ENCODE measurements around the gene FBXL7. TPM values are rescaled to one million over a fixed set of nuclear protein-coding genes. Genes with fewer than 3 reads are reported as not detected.

Gene FBXL7
- total and polyA plus RNA-seq, 2 donors (not counting 3 experiments of a cell fraction or from before 2014, with no cell fraction given), result 23.5 to 32.2 TPM

DNA sequence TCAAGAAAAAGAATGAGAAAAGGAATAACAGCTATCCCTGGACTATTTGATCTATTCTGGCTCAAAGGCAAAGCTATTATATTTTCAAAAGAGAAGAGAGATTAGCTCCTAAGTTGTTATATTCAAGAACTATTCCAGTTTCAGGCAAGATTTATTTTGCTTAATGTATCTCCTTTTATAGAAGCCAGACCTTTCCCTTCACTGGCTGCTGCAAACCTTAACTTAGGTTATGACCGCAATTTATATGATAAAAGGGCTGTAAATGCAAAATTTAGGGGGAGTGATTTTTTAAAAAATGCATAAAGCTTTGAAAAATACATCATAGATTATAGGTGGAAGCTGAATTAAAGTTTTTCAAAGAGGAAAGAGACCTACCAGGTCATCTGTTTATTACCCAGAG, 97.8 kb downstream of the FBXL7 start:
- Histone ChIP-seq H3K27me3 (ENCODE audit: control insufficient read depth in 2 of 2, insufficient read depth in 2 of 2, low read length in 2 of 2) (no peaks in the 10 kb centered on the region), H3K4me1 (ENCODE audit: control insufficient read depth, extremely low read depth, insufficient read depth, low read length) (peaks cover 2% of the 10 kb centered on the region), H3K36me3 (ENCODE audit: control insufficient read depth in 2 of 2, extremely low read depth in 1 of 2, insufficient read depth in 2 of 2, low read length in 2 of 2) (no peaks in the 10 kb centered on the region), H3K79me2 (ENCODE audit: control insufficient read depth, insufficient read depth, low read length) (peaks cover 2% of the 10 kb centered on the region), H3K9me3 (replicated peaks; ENCODE audit: control insufficient read depth, insufficient read depth, low read length) (no peaks in the 10 kb centered on the region), H3K4me3 (replicated peaks in 1 of 3; ENCODE audit: insufficient read depth in 1 of 3, low read depth in 1 of 3, low read length in 3 of 3) (no peak overlapping the region), H2AFZ (ENCODE audit: low read depth, low read length) (no peak overlapping the region), H3K9ac (replicated peaks; ENCODE audit: extremely low read depth, insufficient read depth, low read length) (no peak overlapping the region), H3K4me2 (ENCODE audit: insufficient read depth, low read length) (no peak overlapping the region), H3K9me1 (replicated peaks; ENCODE audit: control insufficient read depth, extremely low read depth, insufficient read depth, low read length) (no peaks in the 10 kb centered on the region), H3K27ac (ENCODE audit: insufficient read depth, low read depth, low read length) (no peak overlapping the region), H4K20me1 (replicated peaks; ENCODE audit: control insufficient read depth, extremely low read depth, insufficient read depth, low read length) (no peaks in the 10 kb centered on the region)
- no peak for FAIRE-seq
- intact Hi-C loops (cut with micrococcal nuclease), result loop anchor here (5.0 kb wide), 1 partner anchor 96 kb away; the partner anchor contains the start of gene FBXL7
- BruUV-seq (replicated peaks), result no TSS peak
- CTCF ChIA-PET, result interaction anchor here (0.8 to 0.9 kb wide), 2 partner anchors 48 to 121 kb away, joined by 3 read pairs; no protein-coding TSS in a partner anchor
- no peak for DNase-seq (ENCODE audit: low read depth, low spot score)
- dilution Hi-C loops (cut with MboI; ENCODE audit: extremely low pct_ligation_motif_present, low sequenced_read_pairs), result no loop called here
- POLR2A ChIA-PET, result interaction anchor here (0.7 kb wide), 1 partner anchor 24 kb away, joined by 7 read pairs; no protein-coding TSS in a partner anchor
- no peak for TF ChIP-seq FOS (IDR thresholded peaks at IDR 0.05; ENCODE audit: borderline replicate concordance, insufficient read depth, low read length)
- no peak for TF ChIP-seq POLR2A (IDR thresholded peaks at IDR 0.05; ENCODE audit: low read depth, low read length)
- no peak for TF ChIP-seq POLR2AphosphoS5 (IDR thresholded peaks at IDR 0.05; ENCODE audit: insufficient read depth, low read depth, low read length)
- TF ChIP-seq EZH2 (IDR thresholded peaks at IDR 0.05; ENCODE audit: borderline replicate concordance, low read depth, low read length, severe bottlenecking), result no peak
- TF ChIP-seq, protein P1, sequence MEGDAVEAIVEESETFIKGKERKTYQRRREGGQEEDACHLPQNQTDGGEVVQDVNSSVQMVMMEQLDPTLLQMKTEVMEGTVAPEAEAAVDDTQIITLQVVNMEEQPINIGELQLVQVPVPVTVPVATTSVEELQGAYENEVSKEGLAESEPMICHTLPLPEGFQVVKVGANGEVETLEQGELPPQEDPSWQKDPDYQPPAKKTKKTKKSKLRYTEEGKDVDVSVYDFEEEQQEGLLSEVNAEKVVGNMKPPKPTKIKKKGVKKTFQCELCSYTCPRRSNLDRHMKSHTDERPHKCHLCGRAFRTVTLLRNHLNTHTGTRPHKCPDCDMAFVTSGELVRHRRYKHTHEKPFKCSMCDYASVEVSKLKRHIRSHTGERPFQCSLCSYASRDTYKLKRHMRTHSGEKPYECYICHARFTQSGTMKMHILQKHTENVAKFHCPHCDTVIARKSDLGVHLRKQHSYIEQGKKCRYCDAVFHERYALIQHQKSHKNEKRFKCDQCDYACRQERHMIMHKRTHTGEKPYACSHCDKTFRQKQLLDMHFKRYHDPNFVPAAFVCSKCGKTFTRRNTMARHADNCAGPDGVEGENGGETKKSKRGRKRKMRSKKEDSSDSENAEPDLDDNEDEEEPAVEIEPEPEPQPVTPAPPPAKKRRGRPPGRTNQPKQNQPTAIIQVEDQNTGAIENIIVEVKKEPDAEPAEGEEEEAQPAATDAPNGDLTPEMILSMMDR (IDR thresholded peaks at IDR 0.05; ENCODE audit: extremely low read depth in 1 of 2, insufficient read depth in 1 of 2, low read depth in 1 of 2, low read length in 2 of 2), result no peak
- TF ChIP-seq JUN (IDR thresholded peaks at IDR 0.05; ENCODE audit: borderline replicate concordance, insufficient read depth, insufficient read length, low read depth), result no peak
- no peak for TF ChIP-seq GATA2 (IDR thresholded peaks at IDR 0.05; ENCODE audit: insufficient read depth, insufficient read length, low read depth, low read length)
- no peak for TF ChIP-seq MYC (IDR thresholded peaks at IDR 0.05; ENCODE audit: low read depth, low read length)
- TF ChIP-seq, protein P2, sequence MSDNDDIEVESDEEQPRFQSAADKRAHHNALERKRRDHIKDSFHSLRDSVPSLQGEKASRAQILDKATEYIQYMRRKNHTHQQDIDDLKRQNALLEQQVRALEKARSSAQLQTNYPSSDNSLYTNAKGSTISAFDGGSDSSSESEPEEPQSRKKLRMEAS (IDR thresholded peaks at IDR 0.05; ENCODE audit: insufficient read depth, insufficient read length), result no peak

All from endothelial cell of umbilical vein (primary cell).